Ramos (cell line): ENCODE measurements around the gene CZIB.

Source experiments
- in situ Hi-C: fragments of 300-500 bp; cut with MboI; formaldehyde crosslinking; loops from one replicate; pipeline ENCODE4 v1.14.3; 2022; ENCODE audit warnings: low sequenced_read_pairs; ENCODE audit not compliant: unreplicated experiment

CZIB gene

GRCh38 chr1:53195246-53196016 is 25.0 kb downstream of the CZIB start:
- in situ Hi-C loops, result loop anchor here (25.0 kb wide), 1 partner anchor 483 kb away; no protein-coding TSS in a partner anchor

GRCh38 chr1:53190210-53190611 is 30.2 kb downstream of the CZIB start:
- in situ Hi-C loops, result loop anchor here (25.0 kb wide), 1 partner anchor 478 kb away; no protein-coding TSS in a partner anchor

GRCh38 chr1:53189061-53189460 is 31.4 kb downstream of the CZIB start:
- in situ Hi-C loops, result loop anchor here (25.0 kb wide), 1 partner anchor 477 kb away; no protein-coding TSS in a partner anchor

- in situ Hi-C loops, result loop anchor here (25.0 kb wide), 1 partner anchor 476 kb away; no protein-coding TSS in a partner anchor
Measured at GRCh38 chr1:53188099-53188498, 32.3 kb downstream of the CZIB start.

GRCh38 chr1:53187401-53187800 is 33.0 kb downstream of the CZIB start:
- in situ Hi-C loops, result loop anchor here (25.0 kb wide), 1 partner anchor 475 kb away; no protein-coding TSS in a partner anchor

- in situ Hi-C loops, result loop anchor here (25.0 kb wide), 1 partner anchor 474 kb away; no protein-coding TSS in a partner anchor
Measured at GRCh38 chr1:53186533-53186932, 33.9 kb downstream of the CZIB start.

GRCh38 chr1:53185955-53186297 is 34.5 kb downstream of the CZIB start:
- in situ Hi-C loops, result loop anchor here (25.0 kb wide), 1 partner anchor 474 kb away; no protein-coding TSS in a partner anchor

- in situ Hi-C loops, result loop anchor here (25.0 kb wide), 1 partner anchor 471 kb away; no protein-coding TSS in a partner anchor
Measured at GRCh38 chr1:53183095-53183990, 37.1 kb downstream of the CZIB start.

- in situ Hi-C loops, result loop anchor here (25.0 kb wide), 1 partner anchor 470 kb away; no protein-coding TSS in a partner anchor
Measured at GRCh38 chr1:53182716-53183094, 37.7 kb downstream of the CZIB start.

GRCh38 chr1:53182111-53182593 is 38.3 kb downstream of the CZIB start:
- in situ Hi-C loops, result loop anchor here (25.0 kb wide), 1 partner anchor 470 kb away; no protein-coding TSS in a partner anchor

- in situ Hi-C loops, result loop anchor here (25.0 kb wide), 1 partner anchor 469 kb away; no protein-coding TSS in a partner anchor
Measured at GRCh38 chr1:53180951-53181350, 39.5 kb downstream of the CZIB start.

- in situ Hi-C loops, result loop anchor here (25.0 kb wide), 1 partner anchor 468 kb away; no protein-coding TSS in a partner anchor
Measured at GRCh38 chr1:53180226-53180625, 40.2 kb downstream of the CZIB start.

GRCh38 chr1:53176452-53177208 is 43.8 kb downstream of the CZIB start:
- in situ Hi-C loops, result loop anchor here (25.0 kb wide), 1 partner anchor 464 kb away; no protein-coding TSS in a partner anchor

GRCh38 chr1:53174971-53175913 is 45.2 kb downstream of the CZIB start:
- in situ Hi-C loops, result loop anchor here (25.0 kb wide), 1 partner anchor 463 kb away; no protein-coding TSS in a partner anchor

GRCh38 chr1:53172426-53173128 is 47.9 kb downstream of the CZIB start:
- in situ Hi-C loops, result no loop called here

- in situ Hi-C loops, result no loop called here
Measured at GRCh38 chr1:53166912-53167311, 53.5 kb downstream of the CZIB start.

GRCh38 chr1:53166366-53166765 is 54.1 kb downstream of the CZIB start:
- in situ Hi-C loops, result no loop called here
